ENCODE measurements around the gene TMEM164.

DNA sequence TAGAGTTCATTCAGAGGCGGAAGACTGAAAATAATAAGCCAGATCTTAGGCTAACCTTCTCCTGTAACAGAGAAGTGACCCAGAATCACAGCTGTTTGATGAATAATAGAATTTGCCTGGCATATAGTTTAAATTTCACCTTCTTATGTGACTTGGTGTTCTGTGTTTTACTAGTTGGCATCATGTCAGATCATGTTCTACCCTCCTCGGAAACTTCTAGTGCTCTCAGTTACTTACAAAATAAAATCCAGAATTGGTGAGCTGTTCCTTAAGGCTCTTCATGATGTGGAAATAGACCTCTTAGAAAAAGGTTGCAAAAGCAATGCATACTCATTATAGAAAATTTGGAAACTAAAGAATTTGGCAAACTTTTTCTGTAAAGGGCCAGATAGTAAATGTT lies 31.1 kb downstream of the TMEM164 start:
- TF ChIP-seq CTCF (conservative IDR thresholded peaks at IDR 0.05; ENCODE audit: low read depth, low read length) (no peak), POLR2A (IDR thresholded peaks at IDR 0.05; ENCODE audit: low read depth, low read length) (no peak), RAD21 (IDR thresholded peaks at IDR 0.05; ENCODE audit: low read length) (no peak), RCOR1 (IDR thresholded peaks at IDR 0.05; ENCODE audit: insufficient replicate concordance, low read length) (no peak), CEBPB (IDR thresholded peaks at IDR 0.05; ENCODE audit: low read depth, low read length) (no peak), FOS (IDR thresholded peaks at IDR 0.05; ENCODE audit: low read depth, low read length) (no peak), NFE2L2 (IDR thresholded peaks at IDR 0.05; ENCODE audit: low read depth, low read length) (no peak), SMC3 (IDR thresholded peaks at IDR 0.05; ENCODE audit: low read depth, low read length) (no peak), BHLHE40 (IDR thresholded peaks at IDR 0.05; ENCODE audit: low read depth, low read length) (no peak), RFX5 (IDR thresholded peaks at IDR 0.05; ENCODE audit: low read depth, low read length) (no peak), MAZ (IDR thresholded peaks at IDR 0.05; ENCODE audit: borderline replicate concordance, low read depth, low read length) (no peak), MXI1 (IDR thresholded peaks at IDR 0.05; ENCODE audit: borderline replicate concordance, low read depth, low read length) (no peak)
- TF ChIP-seq, protein P1, sequence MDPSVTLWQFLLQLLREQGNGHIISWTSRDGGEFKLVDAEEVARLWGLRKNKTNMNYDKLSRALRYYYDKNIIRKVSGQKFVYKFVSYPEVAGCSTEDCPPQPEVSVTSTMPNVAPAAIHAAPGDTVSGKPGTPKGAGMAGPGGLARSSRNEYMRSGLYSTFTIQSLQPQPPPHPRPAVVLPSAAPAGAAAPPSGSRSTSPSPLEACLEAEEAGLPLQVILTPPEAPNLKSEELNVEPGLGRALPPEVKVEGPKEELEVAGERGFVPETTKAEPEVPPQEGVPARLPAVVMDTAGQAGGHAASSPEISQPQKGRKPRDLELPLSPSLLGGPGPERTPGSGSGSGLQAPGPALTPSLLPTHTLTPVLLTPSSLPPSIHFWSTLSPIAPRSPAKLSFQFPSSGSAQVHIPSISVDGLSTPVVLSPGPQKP (IDR thresholded peaks at IDR 0.05; ENCODE audit: borderline replicate concordance, low read depth, low read length) = no peak

All from IMR-90 (cell line).